KG1 (cell line): ENCODE results near the gene KRTAP22-2.

ENCODE experiments used
- DNase-seq: peaks from one replicate; lab custom pipeline; 2025; lab: John Stamatoyannopoulos, UW

The KRTAP22-2 gene

DNA sequence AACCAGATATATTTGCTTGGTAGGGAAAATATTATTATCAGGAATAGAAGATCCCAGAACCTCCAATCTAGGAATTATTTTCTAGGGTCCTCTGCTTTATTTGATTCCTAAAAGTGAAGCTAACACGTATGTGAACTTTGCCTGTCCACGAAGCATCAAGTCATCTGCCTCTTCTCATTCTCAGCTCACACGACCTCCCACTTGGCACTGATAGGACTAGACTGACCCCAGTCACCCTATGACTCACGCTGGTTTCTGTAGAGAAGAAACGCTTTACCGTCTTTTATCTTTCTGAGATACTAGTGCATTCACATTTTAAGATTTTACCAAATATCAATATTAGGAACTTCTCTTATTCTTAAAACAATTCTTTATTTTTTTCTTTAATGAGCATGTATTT lies 27.1 kb downstream of the KRTAP22-2 start:
- DNase-seq = no peak

DNA sequence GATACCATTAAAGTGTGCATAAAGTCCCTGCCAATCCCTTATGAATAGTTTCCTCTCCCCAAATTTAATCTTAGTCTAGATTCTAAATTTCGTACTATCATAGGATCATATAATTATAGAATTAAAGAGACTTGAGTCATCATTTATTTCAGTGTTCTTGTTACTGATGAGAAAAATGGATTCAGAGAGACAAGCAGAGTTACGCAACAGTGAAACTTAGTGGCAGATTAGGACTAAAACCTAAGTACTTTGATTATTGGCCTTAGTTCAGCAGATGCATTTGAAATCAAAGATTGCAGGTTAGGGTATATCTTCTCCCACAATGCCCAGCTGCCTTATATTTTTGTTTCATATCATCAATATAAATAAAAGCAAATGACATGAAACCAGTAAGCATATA lies 28.2 kb downstream of the KRTAP22-2 start:
- DNase-seq = no peak

DNA sequence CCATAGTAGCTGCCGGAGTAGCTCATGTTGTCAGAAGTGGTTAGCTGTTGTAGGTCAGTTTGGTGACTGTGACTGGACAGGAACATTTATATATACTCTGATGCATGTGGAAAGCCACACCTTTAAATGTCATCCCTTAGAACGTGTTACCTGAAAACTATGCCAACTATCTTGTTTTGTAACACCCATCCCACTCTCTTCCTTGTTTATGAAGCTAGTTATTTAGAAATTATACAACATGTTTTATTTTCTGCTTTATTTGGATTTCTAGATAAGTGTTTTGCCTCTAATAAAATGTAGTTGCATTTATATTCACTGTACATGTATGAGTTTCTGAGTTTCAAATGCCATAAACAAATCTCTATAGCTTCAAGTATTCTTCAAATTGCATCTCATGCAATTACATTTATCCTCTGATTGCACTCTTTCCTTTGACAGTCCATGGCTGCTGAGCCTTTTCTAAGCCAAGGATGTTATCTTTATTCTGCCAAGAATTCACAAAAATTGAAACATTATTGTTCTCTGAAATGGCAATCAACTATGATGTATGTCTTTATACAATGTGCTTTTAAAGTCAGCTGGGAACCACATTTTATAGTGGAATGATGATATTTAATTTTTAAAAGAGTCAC lies 28.8 kb downstream of the KRTAP22-2 start, which contains the start of gene KRTAP19-7:
Gene KRTAP19-7, minus strand, starts transcription at position 51 of the 632 bp plus-strand sequence. Its CDS starts 25 bp downstream, at position 26.
- DNase-seq = no peak

DNA sequence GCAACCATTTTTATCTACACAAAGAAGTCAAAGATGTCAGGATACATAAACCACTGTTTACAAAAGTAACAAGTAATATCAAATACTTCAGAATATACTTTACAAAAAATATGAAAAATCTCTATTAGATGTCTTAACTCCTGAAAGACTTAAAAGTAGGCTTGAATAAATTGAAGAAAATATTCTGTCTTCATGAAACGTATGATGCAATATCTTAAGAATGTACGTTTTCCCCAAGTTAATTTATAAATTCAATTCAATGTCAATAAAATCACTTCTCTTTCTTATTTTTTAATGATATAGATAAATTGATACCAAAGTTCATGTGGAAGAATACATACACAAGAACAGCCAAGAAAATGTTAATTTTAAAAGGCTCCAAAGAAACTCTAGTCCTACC lies 35.1 kb downstream of the KRTAP22-2 start:
- DNase-seq = no peak

DNA sequence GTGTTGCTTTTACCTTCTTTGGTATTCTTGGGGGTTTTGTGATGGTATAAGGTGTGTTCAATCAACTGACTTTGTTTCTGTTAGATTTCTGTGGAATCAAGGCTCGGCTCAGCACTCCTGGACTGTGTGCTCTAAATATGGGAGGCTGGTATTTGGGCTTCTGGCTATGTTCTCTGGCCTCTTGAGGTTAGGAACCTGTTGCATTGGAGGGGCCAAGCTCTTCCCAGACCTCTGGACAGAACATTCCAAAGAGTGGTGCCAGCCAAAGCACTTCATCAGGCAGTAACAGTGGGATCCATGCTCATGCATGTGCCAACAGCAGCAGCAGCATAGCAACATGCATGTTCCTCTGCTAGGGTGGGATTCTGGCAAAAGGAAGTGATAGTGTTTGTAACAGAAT lies 37.4 kb downstream of the KRTAP22-2 start:
- no peak for DNase-seq

DNA sequence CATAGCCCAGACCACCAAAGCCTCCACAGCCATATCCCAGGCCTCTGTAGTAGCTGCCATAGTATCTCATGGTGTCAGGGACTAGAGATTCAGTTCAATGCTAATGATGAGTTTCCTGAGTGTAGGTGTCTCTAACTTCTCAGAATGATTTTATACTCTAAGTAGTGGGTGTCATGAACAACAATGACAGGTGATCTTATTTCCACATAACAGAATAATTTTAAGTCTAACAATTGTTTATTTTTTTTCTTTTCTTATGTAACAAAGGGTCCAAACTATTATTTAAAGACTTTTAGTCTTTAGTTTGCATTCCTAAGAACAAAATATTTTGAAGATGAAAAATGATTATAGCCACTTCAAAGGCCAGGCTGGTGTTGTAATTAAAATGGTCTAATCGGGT lies 48.4 kb downstream of the KRTAP22-2 start, which contains the start of gene KRTAP19-6:
Gene KRTAP19-6, minus strand, starts transcription at position 101 of the 400 bp plus-strand sequence. Its CDS starts 31 bp downstream, at position 70.
- no peak for DNase-seq
